Measurements from ENCODE around the gene SYT5.

Gene SYT5

DNA sequence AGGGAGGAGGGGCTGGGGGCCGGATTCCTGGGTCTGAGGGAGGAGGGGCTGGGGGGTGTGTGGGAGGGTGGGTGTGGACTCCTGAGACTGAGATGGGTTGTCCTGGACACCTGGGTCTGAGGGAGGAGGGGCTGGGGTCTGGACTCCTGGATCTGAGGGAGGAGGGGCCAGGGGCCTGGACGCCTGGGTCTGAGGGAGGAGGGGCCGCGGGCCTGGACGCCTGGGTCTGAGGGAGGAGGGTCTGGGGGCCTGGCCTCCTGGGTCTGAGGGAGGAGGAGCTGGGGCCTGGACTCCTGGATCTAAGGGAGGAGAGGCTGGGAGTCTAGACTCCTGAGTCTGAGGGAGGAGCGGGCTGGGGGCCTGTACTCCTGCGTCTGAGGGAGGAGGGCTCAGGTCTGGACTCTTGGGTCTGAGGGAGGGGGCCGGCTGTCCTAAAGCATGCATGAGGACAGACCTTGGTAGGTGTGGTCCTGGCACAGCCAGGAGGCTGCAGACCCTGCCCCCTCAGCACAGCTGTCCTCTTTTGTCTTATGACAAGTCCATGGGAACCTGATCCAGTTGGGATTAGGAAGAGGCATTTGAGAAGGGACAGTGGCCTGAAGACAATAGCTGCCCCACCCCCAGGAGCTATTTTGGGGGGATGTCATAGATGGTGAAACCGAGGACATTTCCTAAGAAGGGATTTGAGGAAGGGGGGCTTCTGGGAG, 32.4 kb downstream of the SYT5 start:
- no peak for DNase-seq (ENCODE audit: low read depth, low spot score)

DNA sequence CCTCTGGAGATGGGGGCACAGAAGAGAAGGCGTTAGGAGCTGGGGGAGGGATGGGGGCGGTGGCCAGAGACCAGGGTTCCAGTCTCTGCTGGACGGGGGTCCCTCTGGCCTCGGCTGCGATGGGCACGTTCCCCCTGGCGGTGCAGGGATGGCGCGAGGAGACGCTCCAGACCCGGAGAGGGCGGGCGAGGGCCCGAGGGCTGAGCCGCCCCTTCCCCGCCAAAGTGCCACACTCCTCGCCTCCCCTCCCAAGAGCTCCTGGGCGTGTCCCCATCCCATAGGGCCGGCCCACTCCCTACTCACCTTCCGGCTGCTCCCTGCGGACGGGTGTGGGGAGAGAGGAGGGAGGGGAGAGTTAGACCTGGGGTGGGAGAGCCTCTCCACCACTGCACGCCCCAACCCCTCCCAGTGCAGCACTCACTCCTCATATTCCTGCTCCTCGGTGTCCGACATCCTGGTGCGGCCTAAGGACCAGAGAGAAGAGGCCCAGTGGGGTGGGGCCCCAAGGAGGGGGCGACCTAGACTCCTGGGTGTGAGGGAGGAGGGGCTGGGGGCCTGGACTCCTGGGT, 33.3 kb downstream of the SYT5 start:
- DNase-seq (ENCODE audit: low read depth, low spot score) = no peak

- peak; percentile 22 for DNase-seq (ENCODE audit: low read depth, low spot score)
Measured at GRCh38 chr19:55146078-55146704, 33.9 kb downstream of the SYT5 start.

DNA sequence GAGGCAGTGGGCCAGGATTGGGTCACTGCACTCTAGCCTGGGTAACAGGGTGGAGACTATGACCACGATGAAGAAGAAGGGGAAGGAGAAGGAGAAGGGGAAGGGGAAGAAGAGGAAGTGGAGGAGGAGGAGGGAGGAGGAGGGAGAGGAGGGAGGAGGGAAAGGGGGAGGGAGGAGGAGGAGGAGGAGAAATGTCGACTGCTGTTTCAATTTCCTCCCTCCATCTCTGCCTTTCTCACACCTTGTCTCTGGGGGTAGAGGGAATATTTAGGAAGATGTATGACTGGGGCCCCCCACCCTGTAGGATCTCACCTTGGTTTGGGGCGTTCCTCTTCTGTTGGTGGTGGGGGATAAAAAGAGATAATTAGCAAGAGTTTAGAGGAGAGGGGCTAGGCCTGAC, 34.9 kb downstream of the SYT5 start:
- DNase-seq (ENCODE audit: low read depth, low spot score) = no peak

GRCh38 chr19:55141696-55142095, 38.4 kb downstream of the SYT5 start:
- no peak for DNase-seq (ENCODE audit: low read depth, low spot score)

GRCh38 chr19:55137915-55138314, 42.2 kb downstream of the SYT5 start:
- no peak for DNase-seq (ENCODE audit: low read depth, low spot score)

DNA sequence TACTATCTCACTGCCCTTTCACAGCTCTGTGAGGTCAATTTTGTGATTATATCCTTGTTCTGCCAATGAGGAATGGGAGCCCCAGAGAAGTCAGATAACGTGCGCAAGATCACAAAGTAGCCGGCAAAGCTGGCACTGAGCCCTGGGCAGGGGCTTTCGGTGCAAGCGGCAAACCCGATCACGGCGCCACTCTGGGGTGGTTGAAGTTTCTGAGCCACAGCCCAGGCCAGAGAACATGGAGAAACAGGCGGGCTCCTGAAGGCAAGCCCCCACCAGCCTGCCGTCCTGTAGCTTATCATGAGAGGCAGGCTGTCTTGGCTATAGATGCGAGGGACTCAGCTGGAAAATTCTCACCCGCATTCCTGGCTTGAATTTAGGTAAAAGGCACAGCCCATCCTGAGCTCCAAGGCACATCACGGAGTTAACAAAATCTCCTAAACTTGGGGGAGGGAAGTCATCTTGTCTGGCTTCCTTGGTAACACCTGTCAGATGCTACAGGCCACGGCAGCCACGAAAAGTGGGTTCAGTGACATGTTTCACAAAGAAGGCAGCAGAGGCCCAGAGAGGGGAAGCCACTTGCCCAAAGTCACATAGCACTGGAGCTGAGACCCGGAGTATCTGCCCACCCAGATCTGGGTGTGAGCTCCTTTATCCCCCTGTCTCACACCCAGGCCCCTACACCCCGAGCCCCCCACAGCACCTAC, 43.5 kb downstream of the SYT5 start:
- DNase-seq (ENCODE audit: low read depth, low spot score) = no peak

GRCh38 chr19:55134736-55135135, 45.4 kb downstream of the SYT5 start:
- no peak for DNase-seq (ENCODE audit: low read depth, low spot score)

DNA sequence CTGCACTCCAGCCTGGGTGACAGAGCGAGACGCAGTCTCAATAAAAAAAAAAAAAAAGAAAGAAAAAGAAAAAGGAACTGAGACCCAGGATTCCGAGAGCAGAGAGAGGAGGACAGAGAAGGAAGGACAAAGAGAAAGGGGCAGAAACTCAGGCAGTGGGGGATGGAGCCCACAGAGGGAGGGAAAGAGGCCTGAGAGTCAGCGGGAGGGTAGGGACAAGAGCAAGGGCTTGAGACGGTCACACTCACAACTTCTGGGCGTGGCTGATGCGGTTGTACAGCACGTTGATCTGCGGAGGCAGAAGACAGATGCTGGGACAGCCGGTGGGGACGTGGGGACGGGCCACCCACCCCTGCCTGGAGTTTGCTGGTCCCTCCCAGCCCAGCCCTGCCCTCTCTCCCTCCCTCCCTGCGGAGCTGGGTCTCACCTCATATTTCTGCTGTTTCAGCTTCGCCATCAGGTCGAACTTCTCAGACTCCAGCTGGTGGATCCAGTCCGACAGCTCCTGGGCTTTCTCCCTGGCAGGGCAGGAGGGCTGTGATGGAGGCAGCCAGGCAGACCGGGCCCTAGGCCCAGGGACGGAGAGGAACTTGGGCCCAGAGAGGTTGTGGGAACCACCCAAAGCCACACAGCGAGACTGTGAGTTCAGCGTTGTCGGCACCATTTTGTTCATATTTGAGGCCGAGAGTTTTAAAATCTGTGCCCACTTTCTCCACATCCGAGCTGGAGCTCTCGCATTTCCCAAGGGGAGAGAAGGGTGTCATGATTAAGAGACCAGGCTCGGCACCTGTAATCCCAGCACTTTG, 46.2 kb downstream of the SYT5 start:
- no peak for DNase-seq (ENCODE audit: low read depth, low spot score)

GRCh38 chr19:55132453-55133129, 47.5 kb downstream of the SYT5 start:
- no peak for DNase-seq (ENCODE audit: low read depth, low spot score)

DNA sequence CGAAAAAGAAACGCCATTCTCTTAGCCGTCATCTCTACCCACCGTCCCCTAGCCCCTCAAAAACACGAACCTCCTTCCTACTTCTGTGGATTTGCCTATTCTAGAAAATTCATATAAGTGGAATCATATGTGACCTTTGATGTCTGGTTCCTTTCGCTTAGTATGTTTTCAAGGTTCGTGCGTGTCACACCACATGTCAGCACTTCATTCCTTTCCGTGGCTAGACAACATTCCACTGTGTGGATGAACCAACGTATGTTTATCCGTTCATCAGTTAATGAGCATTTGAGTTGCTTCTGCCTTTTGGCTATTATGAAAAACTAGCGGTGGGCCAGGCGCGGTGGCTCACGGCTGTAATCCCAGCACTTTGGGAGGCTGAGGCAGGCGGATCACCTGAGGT, 48.7 kb downstream of the SYT5 start:
- DNase-seq (ENCODE audit: low read depth, low spot score) = no peak

Data from astrocyte of the hippocampus (primary cell).